Adrenal gland (tissue), 5 donors: Measurements from ENCODE around the gene NBEAL1.

Source experiments
- CTCF ChIP-seq, 6 experiments: fragments of 450-650 bp in 4 of 6; fragments of 200-600 bp in 2 of 6; sonication (generic) in 1 of 6; IDR thresholded peaks; 1 replicate in 5 of 6; 2 replicates in 1 of 6; pipeline versions ENCODE4 v1.5.1 to v1.8.0; 2016 to 2021; ENCODE audit warnings: antibody characterized with exemption in 6 of 6, mild to moderate bottlenecking in 2 of 6, moderate library complexity in 1 of 6
- POLR2A ChIP-seq, 2 donors: fragments of 450-650 bp; IDR thresholded peaks; one replicate each; pipeline ENCODE4 v1.6.1; 2017; ENCODE audit warnings: antibody characterized with exemption in 2 of 2, mild to moderate bottlenecking in 2 of 2, moderate library complexity in 1 of 2
- donor health status: DM: no; HTN: no; CAD: no.

GRCh38 chr2:203042178-203042577, 27.5 kb downstream of the NBEAL1 start:
- TF ChIP-seq CTCF (IDR thresholded peaks at IDR 0.05): no peak
- TF ChIP-seq POLR2A (IDR thresholded peaks at IDR 0.05): no peak
